ENCODE data around the gene FCRL3.

The FCRL3 gene

GRCh38 chr1:157682710-157683437, 17.7 kb downstream of the FCRL3 start:
- no peak overlapping the region for H3K4me3 ChIP-seq (ENCODE audit: low read depth, low read length)
- TF ChIP-seq CTCF (IDR thresholded peaks at IDR 0.05; ENCODE audit: low read depth, low read length) = no peak

GRCh38 chr1:157678721-157679120, 21.8 kb downstream of the FCRL3 start:
- no peak overlapping the region for H3K4me3 ChIP-seq (ENCODE audit: low read depth, low read length)
- no peak for TF ChIP-seq CTCF (IDR thresholded peaks at IDR 0.05; ENCODE audit: low read depth, low read length)

- no peak for TF ChIP-seq CTCF (IDR thresholded peaks at IDR 0.05; ENCODE audit: low read depth, low read length)
- no peak overlapping the region for H3K4me3 ChIP-seq (ENCODE audit: low read depth, low read length)
Measured at GRCh38 chr1:157673008-157673407, 27.6 kb downstream of the FCRL3 start.

- H3K4me3 ChIP-seq (ENCODE audit: low read depth, low read length) = no peak overlapping the region
- no peak for TF ChIP-seq CTCF (IDR thresholded peaks at IDR 0.05; ENCODE audit: low read depth, low read length)
Measured at GRCh38 chr1:157671895-157672294, 28.7 kb downstream of the FCRL3 start.

- no peak overlapping the region for H3K4me3 ChIP-seq (ENCODE audit: low read depth, low read length)
Measured at GRCh38 chr1:157659576-157660247, 40.9 kb downstream of the FCRL3 start.

GRCh38 chr1:157658571-157658970, 42.0 kb downstream of the FCRL3 start:
- no peak for TF ChIP-seq CTCF (IDR thresholded peaks at IDR 0.05; ENCODE audit: low read depth, low read length)
- no peak overlapping the region for H3K4me3 ChIP-seq (ENCODE audit: low read depth, low read length)

More at GRCh38 chr1:157659576-157660247, 40.9 kb downstream of the FCRL3 start:
- TF ChIP-seq CTCF (IDR thresholded peaks at IDR 0.05; ENCODE audit: low read depth, low read length) = no peak

- TF ChIP-seq CTCF (IDR thresholded peaks at IDR 0.05; ENCODE audit: low read depth, low read length) = no peak
- H3K4me3 ChIP-seq (ENCODE audit: low read depth, low read length) = no peak overlapping the region
Measured at GRCh38 chr1:157653494-157653873, 47.1 kb downstream of the FCRL3 start.

Data from WI38 (cell line).